PC-3 (cell line): ENCODE data around the gene MTA3.

Experiments
- EZH2 ChIP-seq: fragments of 300-600 bp; sonication (generic); IDR thresholded peaks from one replicate; pipeline ENCODE4 v1.6.1; 2017; ENCODE audit warnings: antibody characterized with exemption, mild to moderate bottlenecking, low read length; ENCODE audit not compliant: unreplicated experiment
- EZH2phosphoT487 ChIP-seq: fragments of 300-600 bp; sonication (generic); IDR thresholded peaks from 2 replicates; pipeline ENCODE4 v1.6.1; 2018; ENCODE audit warnings: mild to moderate bottlenecking, antibody characterized with exemption, low read length, borderline replicate concordance
- TF ChIP-seq, protein P1 (sequence below): fragments of 300-600 bp; sonication (generic); conservative IDR thresholded peaks from 2 replicates; pipeline ENCODE4 v1.5.1; 2017; ENCODE audit warnings: antibody characterized with exemption, low read depth, mild to moderate bottlenecking, low read length

DNA sequence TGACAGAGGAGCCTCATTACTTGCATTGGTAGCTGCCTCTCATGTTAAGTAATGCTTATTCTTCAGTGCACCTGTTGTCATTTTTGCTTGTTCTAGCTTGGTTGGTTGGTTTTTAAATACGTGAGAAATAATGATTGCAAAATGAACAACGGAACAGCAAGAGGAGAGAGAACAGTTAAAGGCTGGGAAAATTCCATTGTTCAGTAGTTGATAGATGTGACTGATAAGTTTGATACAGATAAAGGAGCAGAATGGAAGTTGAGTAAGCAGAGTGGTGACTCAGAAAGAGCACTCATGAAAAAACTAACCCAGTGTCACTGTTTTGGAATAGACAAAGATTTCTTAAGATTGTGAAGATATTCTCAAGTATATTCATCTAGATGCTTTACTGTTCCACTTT lies 50.5 kb downstream of the MTA3 start:
- TF ChIP-seq, protein P1, sequence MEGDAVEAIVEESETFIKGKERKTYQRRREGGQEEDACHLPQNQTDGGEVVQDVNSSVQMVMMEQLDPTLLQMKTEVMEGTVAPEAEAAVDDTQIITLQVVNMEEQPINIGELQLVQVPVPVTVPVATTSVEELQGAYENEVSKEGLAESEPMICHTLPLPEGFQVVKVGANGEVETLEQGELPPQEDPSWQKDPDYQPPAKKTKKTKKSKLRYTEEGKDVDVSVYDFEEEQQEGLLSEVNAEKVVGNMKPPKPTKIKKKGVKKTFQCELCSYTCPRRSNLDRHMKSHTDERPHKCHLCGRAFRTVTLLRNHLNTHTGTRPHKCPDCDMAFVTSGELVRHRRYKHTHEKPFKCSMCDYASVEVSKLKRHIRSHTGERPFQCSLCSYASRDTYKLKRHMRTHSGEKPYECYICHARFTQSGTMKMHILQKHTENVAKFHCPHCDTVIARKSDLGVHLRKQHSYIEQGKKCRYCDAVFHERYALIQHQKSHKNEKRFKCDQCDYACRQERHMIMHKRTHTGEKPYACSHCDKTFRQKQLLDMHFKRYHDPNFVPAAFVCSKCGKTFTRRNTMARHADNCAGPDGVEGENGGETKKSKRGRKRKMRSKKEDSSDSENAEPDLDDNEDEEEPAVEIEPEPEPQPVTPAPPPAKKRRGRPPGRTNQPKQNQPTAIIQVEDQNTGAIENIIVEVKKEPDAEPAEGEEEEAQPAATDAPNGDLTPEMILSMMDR = no peak
- TF ChIP-seq EZH2 = no peak
- no peak for TF ChIP-seq EZH2phosphoT487
